OCI-LY7 (cell line): Measurements from ENCODE around the gene STN1. TPM values are rescaled to one million over a fixed set of nuclear protein-coding genes. Genes with fewer than 3 reads are reported as not detected.

Source experiments
- BruUV-seq: library from RNA; stranded (reverse); fragments of 400-500 nt; replicated peaks from 2 replicates; lab custom pipeline; 2021; lab: Mats Ljungman, UMichigan
- CTCF ChIA-PET: fragments of 300-600 bp; sonication (Branson Sonifier 250); formaldehyde crosslinking; loops from one replicate; lab custom pipeline; 2022; ENCODE audit warnings: antibody characterized with exemption; ENCODE audit not compliant: unreplicated experiment; lab: Charles Lee
- POLR2A ChIA-PET: fragments of 300-600 bp; sonication (Branson Sonifier 250); formaldehyde crosslinking; loops from one replicate; lab custom pipeline; 2022; ENCODE audit warnings: antibody characterized with exemption; lab: Charles Lee
- DNase-seq: peaks from one replicate; pipeline ENCODE4 v3.0.0-alpha.2; 2015; ENCODE audit warnings: low spot score
- H2AFZ ChIP-seq: fragments of 200-600 bp; sonication (generic), shearing (Covaris generic); 2 replicates; pipeline ENCODE4 v1.6.1; 2014; ENCODE audit warnings: mild to moderate bottlenecking, antibody characterized with exemption, low read length, moderate library complexity
- H3K27ac ChIP-seq: fragments of 200-600 bp; sonication (generic); 2 replicates; pipeline ENCODE4 v1.5.1; 2014; ENCODE audit warnings: mixed run types, low read depth, mild to moderate bottlenecking, moderate library complexity, low read length, inconsistent platforms; ENCODE audit not compliant: poor library complexity, severe bottlenecking
- H3K36me3 ChIP-seq: fragments of 200-600 bp; sonication (generic); 2 replicates; pipeline ENCODE4 v1.6.1; 2014; ENCODE audit warnings: mild to moderate bottlenecking, antibody characterized with exemption, low read length, moderate library complexity, mixed read lengths; ENCODE audit not compliant: insufficient read depth
- H3K4me1 ChIP-seq: fragments of 200-600 bp; sonication (generic); 2 replicates; pipeline ENCODE4 v1.5.1; 2014; ENCODE audit warnings: mild to moderate bottlenecking, low read length; ENCODE audit not compliant: insufficient read depth, poor library complexity, severe bottlenecking
- H3K4me2 ChIP-seq: fragments of 200-600 bp; sonication (generic); 2 replicates; pipeline ENCODE4 v1.6.1; 2014; ENCODE audit warnings: mild to moderate bottlenecking, low read length
- H3K4me3 ChIP-seq: fragments of 200-600 bp; sonication (generic); 2 replicates; pipeline ENCODE4 v1.5.1; 2014; ENCODE audit warnings: mild to moderate bottlenecking, low read depth, low read length; ENCODE audit not compliant: poor library complexity, severe bottlenecking
- H3K79me2 ChIP-seq: fragments of 200-600 bp; sonication (generic); 2 replicates; pipeline ENCODE4 v1.6.1; 2016; ENCODE audit warnings: low read depth, mild to moderate bottlenecking, low read length, moderate library complexity, mixed read lengths; ENCODE audit not compliant: insufficient read depth
- H3K9me2 ChIP-seq: fragments of 200-600 bp; sonication (generic); 2 replicates; pipeline ENCODE4 v1.6.1; 2016; ENCODE audit warnings: mild to moderate bottlenecking, low read length, mixed read lengths; ENCODE audit not compliant: insufficient read depth
- H3K9me3 ChIP-seq: fragments of 200-600 bp; sonication (generic); 2 replicates; pipeline ENCODE4 v1.6.1; 2014; ENCODE audit warnings: mild to moderate bottlenecking, mixed run types, low read length, mixed read lengths
- H4K20me1 ChIP-seq: fragments of 200-600 bp; sonication (generic); 2 replicates; pipeline ENCODE4 v1.6.1; 2014; ENCODE audit warnings: mild to moderate bottlenecking, antibody characterized with exemption, low read length, moderate library complexity, mixed read lengths; ENCODE audit not compliant: insufficient read depth
- CTCF ChIP-seq: fragments of 200-600 bp; sonication (generic); conservative IDR thresholded peaks from 2 replicates; pipeline ENCODE4 v1.5.1; 2014; ENCODE audit warnings: mild to moderate bottlenecking, antibody characterized with exemption, low read length, moderate library complexity, mixed read lengths
- EZH2phosphoT487 ChIP-seq: fragments of 200-600 bp; sonication (generic); IDR thresholded peaks from 2 replicates; pipeline ENCODE4 v1.6.1; 2018; ENCODE audit warnings: low read depth, borderline replicate concordance, mild to moderate bottlenecking, mixed run types, antibody characterized with exemption, low read length, moderate library complexity, mixed read lengths
- intact Hi-C: fragments of 100-400 bp; cut with micrococcal nuclease; formaldehyde crosslinking; loops from one replicate; pipeline ENCODE4 v1.10.0; 2022; ENCODE audit not compliant: unreplicated experiment
- total RNA-seq, 2 experiments: library from RNA; depleted of rRNA in 1 of 2; stranded (reverse); fragments of >200 nt in 1 of 2; shearing (Covaris generic) in 1 of 2; gene quantifications; 2 replicates each; pipeline ENCODE4 v1.2.3, GENCODE V29; 2014 to 2022

STN1 gene
- total RNA-seq, 2 experiments from 2014 or later: 19.5 to 24.5 TPM

GRCh38 chr10:103840740-103841070 lies 77.3 kb downstream of the STN1 start:
- no peaks in the 10 kb centered on the region for H3K79me2 ChIP-seq
- TF ChIP-seq CTCF (no peak), EZH2phosphoT487 (no peak)
- intact Hi-C loops: no loop called here
- no peak for DNase-seq
- peaks cover 33% of the 10 kb centered on the region for H3K4me1 ChIP-seq
- no peaks in the 10 kb centered on the region for H3K36me3 ChIP-seq
- H3K27ac ChIP-seq: no peak overlapping the region
- H2AFZ ChIP-seq: no peak overlapping the region
- ChIA-PET CTCF (no interaction called here), POLR2A (no interaction called here)
- H3K9me2 ChIP-seq: no peaks in the 10 kb centered on the region
- H3K9me3 ChIP-seq: no peaks in the 10 kb centered on the region
- H3K4me2 ChIP-seq: no peak overlapping the region
- H3K4me3 ChIP-seq: no peak overlapping the region
- BruUV-seq: no TSS peak
- no peaks in the 10 kb centered on the region for H4K20me1 ChIP-seq

GRCh38 chr10:103839872-103840739 lies 77.9 kb downstream of the STN1 start:
- Histone ChIP-seq H3K36me3 (no peaks in the 10 kb centered on the region), H3K4me1 (peaks cover 34% of the 10 kb centered on the region), H3K27ac (no peak overlapping the region), H3K79me2 (no peaks in the 10 kb centered on the region), H3K9me2 (no peaks in the 10 kb centered on the region), H3K9me3 (no peaks in the 10 kb centered on the region), H2AFZ (no peak overlapping the region), H3K4me2 (no peak overlapping the region), H4K20me1 (no peaks in the 10 kb centered on the region), H3K4me3 (no peak overlapping the region)
- DNase-seq: no peak
- intact Hi-C loops: no loop called here
- no TSS peak for BruUV-seq
- CTCF ChIA-PET: no interaction called here
- POLR2A ChIA-PET: no interaction called here
- no peak for TF ChIP-seq EZH2phosphoT487
- no peak for TF ChIP-seq CTCF

- no TSS peak for BruUV-seq
Observed at GRCh38 chr10:103839519-103839871, 78.5 kb downstream of the STN1 start.

More at GRCh38 chr10:103839519-103839871, 78.5 kb downstream of the STN1 start:
- no peaks in the 10 kb centered on the region for H3K9me3 ChIP-seq
- H2AFZ ChIP-seq: no peak overlapping the region
- H4K20me1 ChIP-seq: no peaks in the 10 kb centered on the region
- no peak overlapping the region for H3K4me3 ChIP-seq
- ChIA-PET POLR2A (no interaction called here), CTCF (no interaction called here)
- peaks cover 40% of the 10 kb centered on the region for H3K4me1 ChIP-seq
- no peak for DNase-seq
- no peaks in the 10 kb centered on the region for H3K9me2 ChIP-seq
- H3K79me2 ChIP-seq: no peaks in the 10 kb centered on the region
- H3K36me3 ChIP-seq: no peaks in the 10 kb centered on the region
- no peak overlapping the region for H3K4me2 ChIP-seq
- no peak overlapping the region for H3K27ac ChIP-seq
- intact Hi-C loops: no loop called here
- no peak for TF ChIP-seq CTCF
- TF ChIP-seq EZH2phosphoT487: no peak
